Sigmoid colon (tissue), 4 donors: ENCODE results near the gene ZNF366.

Experiments
- EP300 ChIP-seq, 4 donors: sonication (generic); formaldehyde crosslinking; IDR thresholded peaks; one replicate each; pipeline ENCODE4 v1.6.1; 2017; ENCODE audit warnings: antibody characterized with exemption in 4 of 4
- POLR2A ChIP-seq, 2 donors: fragments of 450-650 bp; IDR thresholded peaks; one replicate each; pipeline ENCODE4 v1.6.1; 2016; ENCODE audit warnings: antibody characterized with exemption in 2 of 2, mild to moderate bottlenecking in 2 of 2, moderate library complexity in 2 of 2
- POLR2AphosphoS5 ChIP-seq, 4 donors: sonication (generic); formaldehyde crosslinking; IDR thresholded peaks; one replicate each; pipeline ENCODE4 v1.6.1; 2017; ENCODE audit warnings: antibody characterized with exemption in 4 of 4
- TF ChIP-seq, protein P1 (sequence below), 4 experiments: fragments of 450-650 bp in 3 of 4; fragments of 200-600 bp in 1 of 4; IDR thresholded peaks; one replicate each; pipeline ENCODE4 v1.5.1; 2016 to 2019; ENCODE audit warnings: antibody characterized with exemption in 4 of 4, mild to moderate bottlenecking in 3 of 4, moderate library complexity in 2 of 4

GRCh38 chr5:72408603-72409002, 98.6 kb downstream of the ZNF366 start:
- no peak for TF ChIP-seq POLR2AphosphoS5 (IDR thresholded peaks at IDR 0.05)
- TF ChIP-seq POLR2A (IDR thresholded peaks at IDR 0.05) = no peak
- TF ChIP-seq, protein P1, sequence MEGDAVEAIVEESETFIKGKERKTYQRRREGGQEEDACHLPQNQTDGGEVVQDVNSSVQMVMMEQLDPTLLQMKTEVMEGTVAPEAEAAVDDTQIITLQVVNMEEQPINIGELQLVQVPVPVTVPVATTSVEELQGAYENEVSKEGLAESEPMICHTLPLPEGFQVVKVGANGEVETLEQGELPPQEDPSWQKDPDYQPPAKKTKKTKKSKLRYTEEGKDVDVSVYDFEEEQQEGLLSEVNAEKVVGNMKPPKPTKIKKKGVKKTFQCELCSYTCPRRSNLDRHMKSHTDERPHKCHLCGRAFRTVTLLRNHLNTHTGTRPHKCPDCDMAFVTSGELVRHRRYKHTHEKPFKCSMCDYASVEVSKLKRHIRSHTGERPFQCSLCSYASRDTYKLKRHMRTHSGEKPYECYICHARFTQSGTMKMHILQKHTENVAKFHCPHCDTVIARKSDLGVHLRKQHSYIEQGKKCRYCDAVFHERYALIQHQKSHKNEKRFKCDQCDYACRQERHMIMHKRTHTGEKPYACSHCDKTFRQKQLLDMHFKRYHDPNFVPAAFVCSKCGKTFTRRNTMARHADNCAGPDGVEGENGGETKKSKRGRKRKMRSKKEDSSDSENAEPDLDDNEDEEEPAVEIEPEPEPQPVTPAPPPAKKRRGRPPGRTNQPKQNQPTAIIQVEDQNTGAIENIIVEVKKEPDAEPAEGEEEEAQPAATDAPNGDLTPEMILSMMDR (IDR thresholded peaks at IDR 0.05) = no peak
- TF ChIP-seq EP300 (IDR thresholded peaks at IDR 0.05) = no peak
